KMS-11 (cell line): ENCODE results near the gene ZBTB25.
A peak's percentile ranks its signal among the peaks of the same experiment; 100 is the strongest.

Experiments used
- H2AFZ ChIP-seq: fragments of 200-600 bp; sonication (generic); 2 replicates; pipeline ENCODE4 v1.6.1; 2016; ENCODE audit warnings: antibody characterized with exemption, mixed run types, low read depth
- H3K27ac ChIP-seq: fragments of 200-600 bp; sonication (generic); 2 replicates; pipeline ENCODE4 v1.6.1; 2016; ENCODE audit warnings: mild to moderate bottlenecking, mixed run types
- H3K27me3 ChIP-seq: fragments of 200-600 bp; sonication (generic); 2 replicates; pipeline ENCODE4 v1.6.1; 2017; ENCODE audit warnings: mild to moderate bottlenecking, low read depth, mixed run types, moderate library complexity; ENCODE audit not compliant: insufficient read depth
- H3K36me3 ChIP-seq: fragments of 200-600 bp; sonication (generic); 2 replicates; pipeline ENCODE4 v1.6.1; 2017; ENCODE audit warnings: mild to moderate bottlenecking, mixed run types; ENCODE audit not compliant: insufficient read depth
- H3K4me1 ChIP-seq: fragments of 200-600 bp; sonication (generic); 2 replicates; pipeline ENCODE4 v1.6.1; 2016; ENCODE audit warnings: mild to moderate bottlenecking, low read depth, mixed run types; ENCODE audit not compliant: poor library complexity, severe bottlenecking
- H3K4me2 ChIP-seq: fragments of 200-600 bp; sonication (generic); 2 replicates; pipeline ENCODE4 v1.7.0; 2016; ENCODE audit warnings: mild to moderate bottlenecking, mixed run types
- H3K4me3 ChIP-seq: fragments of 200-600 bp; sonication (generic); IDR thresholded peaks from 2 replicates; pipeline ENCODE4 v1.6.1; 2017; ENCODE audit warnings: low read depth, low read length, mixed read lengths; ENCODE audit not compliant: insufficient read depth
- H3K79me2 ChIP-seq: fragments of 200-600 bp; sonication (generic); 2 replicates; pipeline ENCODE4 v1.6.1; 2016; ENCODE audit warnings: low read depth, mixed run types; ENCODE audit not compliant: insufficient read depth
- H3K9ac ChIP-seq: fragments of 200-600 bp; sonication (generic); 2 replicates; pipeline ENCODE4 v1.6.1; 2016; ENCODE audit warnings: mild to moderate bottlenecking, mixed run types
- H4K20me1 ChIP-seq: fragments of 200-600 bp; sonication (generic); 2 replicates; pipeline ENCODE4 v1.6.1; 2016; ENCODE audit warnings: mild to moderate bottlenecking, mixed run types; ENCODE audit not compliant: insufficient read depth
- CTCF ChIP-seq: fragments of 200-600 bp; sonication (generic); conservative IDR thresholded peaks from 2 replicates; pipeline ENCODE4 v1.6.1; 2017; ENCODE audit warnings: low read depth, mild to moderate bottlenecking, antibody characterized with exemption, low read length, moderate library complexity, mixed read lengths

Gene ZBTB25

GRCh38 chr14:64509036-64509435 lies 5.4 kb upstream of the ZBTB25 start:
- no peak overlapping the region for H2AFZ ChIP-seq
- peaks cover 88% of the 10 kb centered on the region for H3K79me2 ChIP-seq
- no peak overlapping the region for H3K4me3 ChIP-seq
- peak overlapping the region; percentile 71 for H3K4me2 ChIP-seq
- H3K27ac ChIP-seq: peak overlapping the region; percentile 98; the same call in 1 of the 2 replicates
- no peak overlapping the region for H3K9ac ChIP-seq
- H4K20me1 ChIP-seq: no peaks in the 10 kb centered on the region
- no peak for TF ChIP-seq CTCF
- H3K4me1 ChIP-seq: peaks cover 70% of the 10 kb centered on the region
- H3K36me3 ChIP-seq: no peaks in the 10 kb centered on the region
- no peaks in the 10 kb centered on the region for H3K27me3 ChIP-seq

GRCh38 chr14:64508215-64508776 lies 4.7 kb upstream of the ZBTB25 start:
- peaks cover 81% of the 10 kb centered on the region for H3K79me2 ChIP-seq
- no peak overlapping the region for H2AFZ ChIP-seq
- H3K4me2 ChIP-seq: peak overlapping the region; percentile 71
- no peaks in the 10 kb centered on the region for H3K27me3 ChIP-seq
- H4K20me1 ChIP-seq: no peaks in the 10 kb centered on the region
- no peak overlapping the region for H3K4me3 ChIP-seq
- H3K36me3 ChIP-seq: no peaks in the 10 kb centered on the region
- no peak for TF ChIP-seq CTCF
- H3K4me1 ChIP-seq: peaks cover 67% of the 10 kb centered on the region
- H3K9ac ChIP-seq: peak overlapping the region; percentile 24; the same call in 1 of the 2 replicates
- H3K27ac ChIP-seq: peak overlapping the region; percentile 98

GRCh38 chr14:64507376-64508156 lies 3.9 kb upstream of the ZBTB25 start:
- Histone ChIP-seq H3K79me2 (peaks cover 81% of the 10 kb centered on the region), H3K4me1 (peaks cover 61% of the 10 kb centered on the region), H3K9ac (peak overlapping the region; percentile 24; the same call in 1 of the 2 replicates), H2AFZ (no peak overlapping the region), H3K27me3 (no peaks in the 10 kb centered on the region), H3K36me3 (no peaks in the 10 kb centered on the region), H4K20me1 (no peaks in the 10 kb centered on the region), H3K27ac (peak overlapping the region; percentile 98), H3K4me2 (peak overlapping the region; percentile 71), H3K4me3 (no peak overlapping the region)
- no peak for TF ChIP-seq CTCF

- Histone ChIP-seq H3K4me1 (peaks cover 56% of the 10 kb centered on the region), H3K27ac (peak overlapping the region; percentile 98)
Measured at GRCh38 chr14:64506721-64507120, 3.1 kb upstream of the ZBTB25 start.

More at GRCh38 chr14:64506721-64507120, 3.1 kb upstream of the ZBTB25 start:
- Histone ChIP-seq H3K36me3 (no peaks in the 10 kb centered on the region), H3K27me3 (no peaks in the 10 kb centered on the region), H4K20me1 (no peaks in the 10 kb centered on the region), H3K4me2 (peak overlapping the region; percentile 71), H2AFZ (no peak overlapping the region), H3K79me2 (peaks cover 81% of the 10 kb centered on the region), H3K9ac (peak overlapping the region; percentile 97; the same call in 1 of the 2 replicates), H3K4me3 (no peak overlapping the region)
- no peak for TF ChIP-seq CTCF
